Vagina (tissue), 2 donors: ENCODE data around the gene DMD. TPM values are rescaled to one million over a fixed set of nuclear protein-coding genes. Genes with fewer than 3 reads are reported as not detected.

Experiments used
- DNase-seq, 2 donors: peaks; one replicate each; pipeline ENCODE4 v3.0.0-alpha.2; 2017; ENCODE audit errors: extremely low spot score in 2 of 2
- H3K27ac ChIP-seq: fragments of 200-600 bp; sonication (generic); one replicate; pipeline ENCODE4 v1.5.1; 2019
- H3K27me3 ChIP-seq: fragments of 200-600 bp; sonication (generic); one replicate; pipeline ENCODE4 v1.5.1; 2019
- H3K36me3 ChIP-seq, 2 donors: fragments of 200-600 bp; sonication (generic); one replicate each; pipeline ENCODE4 v1.5.1; 2017 to 2019
- H3K4me1 ChIP-seq: fragments of 200-600 bp; sonication (generic); one replicate; pipeline ENCODE4 v1.5.1; 2019
- H3K4me3 ChIP-seq, 2 donors: fragments of 200-600 bp; sonication (generic); 1 replicate in 1 of 2; 2 replicates in 1 of 2; pipeline ENCODE4 v1.5.1; 2016 to 2019
- H3K9me3 ChIP-seq: fragments of 200-600 bp; sonication (generic); one replicate; pipeline ENCODE4 v1.5.1; 2019
- POLR2A ChIP-seq, 2 donors: fragments of 450-650 bp; IDR thresholded peaks; one replicate each; pipeline ENCODE4 v1.6.1; 2017; ENCODE audit warnings: antibody characterized with exemption in 2 of 2, mild to moderate bottlenecking in 2 of 2, moderate library complexity in 2 of 2
- POLR2AphosphoS5 ChIP-seq, 2 donors: sonication (generic); formaldehyde crosslinking; IDR thresholded peaks; one replicate each; pipeline ENCODE4 v1.9.0; 2017; ENCODE audit warnings: antibody characterized with exemption in 2 of 2, mild to moderate bottlenecking in 2 of 2, low read depth in 1 of 2; ENCODE audit not compliant: insufficient read depth in 1 of 2
- intact Hi-C: fragments of 100-400 bp; cut with DNase I; formaldehyde crosslinking; loops from one replicate; pipeline ENCODE4 v1.15.1; 2023
- total RNA-seq: library from RNA; depleted of rRNA; stranded (reverse); fragments of >200 nt; gene quantifications from one replicate; pipeline ENCODE4 v1.2.3, GENCODE V29; 2016
- TF ChIP-seq, protein P1 (sequence below), 3 experiments: fragments of 450-650 bp in 2 of 3; fragments of 200-600 bp in 1 of 3; sonication (generic) in 1 of 3; IDR thresholded peaks; one replicate each; pipeline ENCODE4 v1.5.1; 2017 to 2019; ENCODE audit warnings: antibody characterized with exemption in 3 of 3, mild to moderate bottlenecking in 2 of 3, moderate library complexity in 2 of 3

DMD gene
- total RNA-seq, 1 donor from 2014 or later: 25.8 TPM

DNA sequence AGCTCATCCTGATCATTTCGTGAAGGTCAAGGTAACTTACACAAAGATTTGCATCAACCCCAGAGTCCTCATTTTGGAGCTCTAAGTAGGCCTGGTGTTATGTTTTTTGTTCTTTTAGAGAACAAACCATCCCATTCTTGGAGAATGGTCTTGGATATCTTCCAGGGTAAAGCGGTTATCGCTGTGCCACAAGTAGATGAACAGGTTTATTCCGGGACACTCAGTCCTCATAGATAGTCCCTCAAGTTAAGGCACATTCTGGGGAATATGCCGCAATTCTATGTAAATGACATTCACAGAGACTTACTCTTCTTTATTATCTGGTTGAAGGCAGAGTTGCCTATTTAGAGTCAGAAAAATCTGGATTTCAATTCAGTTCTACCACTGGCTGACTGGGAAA is 2044.5 kb downstream of the DMD start:
- DNase-seq: no peak
- TF ChIP-seq, protein P1, sequence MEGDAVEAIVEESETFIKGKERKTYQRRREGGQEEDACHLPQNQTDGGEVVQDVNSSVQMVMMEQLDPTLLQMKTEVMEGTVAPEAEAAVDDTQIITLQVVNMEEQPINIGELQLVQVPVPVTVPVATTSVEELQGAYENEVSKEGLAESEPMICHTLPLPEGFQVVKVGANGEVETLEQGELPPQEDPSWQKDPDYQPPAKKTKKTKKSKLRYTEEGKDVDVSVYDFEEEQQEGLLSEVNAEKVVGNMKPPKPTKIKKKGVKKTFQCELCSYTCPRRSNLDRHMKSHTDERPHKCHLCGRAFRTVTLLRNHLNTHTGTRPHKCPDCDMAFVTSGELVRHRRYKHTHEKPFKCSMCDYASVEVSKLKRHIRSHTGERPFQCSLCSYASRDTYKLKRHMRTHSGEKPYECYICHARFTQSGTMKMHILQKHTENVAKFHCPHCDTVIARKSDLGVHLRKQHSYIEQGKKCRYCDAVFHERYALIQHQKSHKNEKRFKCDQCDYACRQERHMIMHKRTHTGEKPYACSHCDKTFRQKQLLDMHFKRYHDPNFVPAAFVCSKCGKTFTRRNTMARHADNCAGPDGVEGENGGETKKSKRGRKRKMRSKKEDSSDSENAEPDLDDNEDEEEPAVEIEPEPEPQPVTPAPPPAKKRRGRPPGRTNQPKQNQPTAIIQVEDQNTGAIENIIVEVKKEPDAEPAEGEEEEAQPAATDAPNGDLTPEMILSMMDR (IDR thresholded peaks at IDR 0.05): no peak
- TF ChIP-seq POLR2A (IDR thresholded peaks at IDR 0.05): no peak
- no peak for TF ChIP-seq POLR2AphosphoS5 (IDR thresholded peaks at IDR 0.05; ENCODE audit: insufficient read depth in 1 of 2, low read depth in 1 of 2)
- H3K27me3 ChIP-seq: no peaks in the 10 kb centered on the region
- no peaks in the 10 kb centered on the region for H3K4me1 ChIP-seq
- H3K27ac ChIP-seq: no peak overlapping the region
- intact Hi-C loops: no loop called here
- H3K36me3 ChIP-seq: no peaks in the 10 kb centered on the region
- no peak overlapping the region for H3K4me3 ChIP-seq
- H3K9me3 ChIP-seq: no peaks in the 10 kb centered on the region

DNA sequence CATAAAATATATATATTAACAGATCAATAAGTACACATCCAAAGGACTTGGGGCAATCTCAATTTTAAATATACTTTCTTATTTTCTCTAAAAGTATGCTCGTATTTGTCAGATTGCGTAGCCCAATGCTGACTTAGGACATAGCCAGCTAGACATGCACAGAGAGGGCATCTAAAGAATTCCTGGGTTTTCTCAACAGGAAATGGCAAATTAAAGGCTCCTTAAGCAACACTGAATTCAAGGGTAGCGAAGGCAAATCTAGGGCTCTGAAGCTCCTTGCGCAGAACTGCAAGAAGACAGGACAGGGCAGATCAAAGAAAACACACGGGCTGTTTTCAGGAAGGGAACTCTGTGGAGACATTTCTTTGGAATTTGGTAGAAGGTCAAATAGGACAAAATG is 2044.9 kb downstream of the DMD start:
- TF ChIP-seq POLR2A (IDR thresholded peaks at IDR 0.05): no peak
- TF ChIP-seq, protein P1 (IDR thresholded peaks at IDR 0.05): no peak
- no peak for TF ChIP-seq POLR2AphosphoS5 (IDR thresholded peaks at IDR 0.05; ENCODE audit: insufficient read depth in 1 of 2, low read depth in 1 of 2)

DNA sequence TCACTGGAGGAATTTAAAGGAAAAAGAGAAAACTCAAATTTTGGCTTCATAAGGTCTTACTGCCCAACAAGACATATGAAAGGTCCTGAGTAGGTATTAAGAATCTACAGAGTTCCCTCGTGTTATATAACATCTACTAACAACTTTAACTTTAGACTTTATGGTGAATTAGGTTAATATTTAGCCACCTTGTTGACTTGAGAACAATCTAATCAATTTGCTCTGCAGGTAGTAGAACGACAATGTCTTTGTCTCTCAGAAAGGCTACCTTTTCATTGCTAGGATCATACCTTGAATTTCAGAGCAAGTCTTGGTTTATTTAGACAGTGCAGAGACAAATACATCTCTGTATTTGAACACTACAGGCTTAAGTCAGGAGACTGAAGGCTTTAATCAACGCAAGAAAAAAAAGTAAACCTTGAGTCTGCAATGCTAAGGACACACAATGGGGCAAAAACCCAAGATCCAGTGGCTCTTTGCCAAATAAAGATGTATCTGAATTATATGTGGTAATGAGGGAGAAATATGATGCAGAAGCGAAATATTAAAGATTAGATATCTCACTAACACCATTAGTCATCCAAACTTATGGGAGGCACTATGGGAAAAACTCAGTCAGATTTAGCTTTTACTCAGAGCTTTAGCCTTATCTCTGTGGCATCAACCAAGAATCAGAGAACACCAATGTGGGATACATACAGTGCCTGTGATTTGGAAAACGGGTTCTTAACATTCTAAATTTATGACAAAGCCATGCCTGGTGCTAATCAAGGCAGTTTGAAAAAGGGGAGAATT is 2045.9 kb downstream of the DMD start:
- TF ChIP-seq, protein P1 (IDR thresholded peaks at IDR 0.05): no peak
- TF ChIP-seq POLR2A (IDR thresholded peaks at IDR 0.05) (no peak), POLR2AphosphoS5 (IDR thresholded peaks at IDR 0.05; ENCODE audit: insufficient read depth in 1 of 2, low read depth in 1 of 2) (no peak)
- intact Hi-C loops: no loop called here
- no peak overlapping the region for H3K27ac ChIP-seq
- H3K36me3 ChIP-seq: no peaks in the 10 kb centered on the region
- H3K4me3 ChIP-seq: no peak overlapping the region
- H3K9me3 ChIP-seq: no peaks in the 10 kb centered on the region
- H3K4me1 ChIP-seq: no peaks in the 10 kb centered on the region
- no peak for DNase-seq
- no peaks in the 10 kb centered on the region for H3K27me3 ChIP-seq

More for the DNA sequence above, 2044.9 kb downstream of the DMD start:
- Histone ChIP-seq H3K36me3 (no peaks in the 10 kb centered on the region), H3K9me3 (no peaks in the 10 kb centered on the region), H3K4me1 (no peaks in the 10 kb centered on the region), H3K27ac (no peak overlapping the region), H3K27me3 (no peaks in the 10 kb centered on the region), H3K4me3 (no peak overlapping the region)
- DNase-seq: no peak
- intact Hi-C loops: no loop called here

DNA sequence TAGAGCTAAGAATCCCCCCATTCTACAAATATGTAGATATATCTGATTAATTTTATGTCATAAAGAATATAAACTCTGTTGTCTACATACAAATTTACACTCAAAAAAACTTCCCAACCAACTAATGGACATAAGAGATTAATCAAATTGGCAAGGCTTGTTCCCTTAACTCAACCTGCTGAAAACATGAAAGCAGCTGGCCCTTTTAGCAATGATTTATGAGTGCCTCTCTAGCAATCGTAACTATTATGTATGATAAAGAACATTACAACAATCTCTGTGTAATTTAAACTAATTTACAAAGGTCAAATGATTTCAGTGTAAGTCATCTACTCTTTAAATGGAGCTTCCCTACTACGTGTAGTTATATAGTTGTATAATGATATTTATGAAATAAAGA is 2056.4 kb downstream of the DMD start:
- intact Hi-C loops: no loop called here
- H3K27me3 ChIP-seq: no peaks in the 10 kb centered on the region
- TF ChIP-seq POLR2AphosphoS5 (IDR thresholded peaks at IDR 0.05; ENCODE audit: insufficient read depth in 1 of 2, low read depth in 1 of 2): no peak
- TF ChIP-seq, protein P1 (IDR thresholded peaks at IDR 0.05): no peak
- TF ChIP-seq POLR2A (IDR thresholded peaks at IDR 0.05): no peak
- H3K27ac ChIP-seq: no peak overlapping the region
- H3K36me3 ChIP-seq: no peaks in the 10 kb centered on the region
- no peaks in the 10 kb centered on the region for H3K4me1 ChIP-seq
- no peak overlapping the region for H3K4me3 ChIP-seq
- no peak for DNase-seq
- no peaks in the 10 kb centered on the region for H3K9me3 ChIP-seq

DNA sequence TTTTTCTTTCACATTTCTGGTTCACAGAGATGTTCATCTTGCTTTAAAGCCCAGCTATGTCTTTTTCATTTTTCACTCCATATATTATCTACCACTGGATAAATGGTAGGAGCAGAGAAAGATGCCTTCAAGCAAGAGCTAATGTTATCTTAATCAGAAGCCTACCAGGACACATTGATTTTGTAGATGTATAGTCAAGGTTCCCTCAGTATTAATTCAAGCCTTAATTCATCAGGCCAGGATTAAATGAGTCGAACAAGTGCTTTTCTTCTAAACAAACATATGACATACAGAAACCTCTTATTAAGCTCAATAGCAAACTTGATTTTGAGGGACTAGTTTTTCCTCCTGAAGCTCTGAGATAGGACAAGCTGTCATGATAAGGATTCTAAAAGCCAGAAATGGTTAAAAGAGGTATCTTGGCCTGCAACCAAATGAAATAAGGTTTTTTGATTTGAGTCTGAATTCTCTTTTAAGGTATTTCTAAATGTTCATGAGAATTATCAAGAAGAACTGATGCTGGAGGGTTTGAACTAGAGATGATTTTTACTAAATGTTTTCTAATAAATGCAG is 2057.8 kb downstream of the DMD start:
- TF ChIP-seq POLR2AphosphoS5 (IDR thresholded peaks at IDR 0.05; ENCODE audit: insufficient read depth in 1 of 2, low read depth in 1 of 2) (no peak), POLR2A (IDR thresholded peaks at IDR 0.05) (no peak)
- TF ChIP-seq, protein P1 (IDR thresholded peaks at IDR 0.05): no peak
- Histone ChIP-seq H3K4me1 (no peaks in the 10 kb centered on the region), H3K27ac (no peak overlapping the region), H3K27me3 (no peaks in the 10 kb centered on the region), H3K4me3 (no peak overlapping the region), H3K36me3 (no peaks in the 10 kb centered on the region), H3K9me3 (no peaks in the 10 kb centered on the region)
- no peak for DNase-seq
- intact Hi-C loops: no loop called here
